Measurements from ENCODE around the gene IKBIP.
"Not testable (repeated sequence)": the region's sequence is repeated elsewhere in the genome, so short reads cannot be mapped to it uniquely, and the experiment has no call there.

IKBIP gene

DNA sequence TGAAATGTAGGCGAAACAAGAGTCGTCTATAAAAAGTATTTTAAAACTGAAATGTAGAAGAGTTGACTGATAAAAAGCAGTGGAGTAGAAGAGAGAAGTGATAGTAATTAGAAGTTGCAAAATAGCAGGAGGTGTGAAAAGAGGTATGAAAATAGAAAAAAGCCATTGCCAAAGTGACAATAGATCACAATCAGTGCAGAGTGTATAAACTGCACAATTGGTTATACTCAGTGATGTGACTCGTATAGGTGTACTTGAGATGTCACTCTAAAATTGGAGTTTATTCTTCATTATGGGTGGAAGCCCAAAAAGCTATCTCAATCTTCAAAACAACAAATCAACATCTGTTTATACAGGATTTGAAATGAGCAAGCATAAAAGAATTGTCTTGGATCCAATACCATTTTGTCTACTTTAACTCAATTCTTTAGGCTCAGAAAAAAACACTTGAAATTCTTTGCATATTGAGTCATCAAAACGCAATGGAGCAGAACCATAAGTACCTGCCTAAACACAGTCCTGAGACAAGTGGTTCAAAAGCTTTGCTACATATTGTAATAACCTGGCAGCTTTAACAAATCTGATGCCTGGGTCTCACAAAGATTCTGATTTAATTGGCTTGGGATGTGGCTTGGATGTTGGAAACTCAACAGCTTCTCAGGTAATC, 8.8 kb downstream of the IKBIP start:
- no peak for DNase-seq

GRCh38 chr12:98618952-98619351, 25.6 kb downstream of the IKBIP start:
- DNase-seq: no peak

DNA sequence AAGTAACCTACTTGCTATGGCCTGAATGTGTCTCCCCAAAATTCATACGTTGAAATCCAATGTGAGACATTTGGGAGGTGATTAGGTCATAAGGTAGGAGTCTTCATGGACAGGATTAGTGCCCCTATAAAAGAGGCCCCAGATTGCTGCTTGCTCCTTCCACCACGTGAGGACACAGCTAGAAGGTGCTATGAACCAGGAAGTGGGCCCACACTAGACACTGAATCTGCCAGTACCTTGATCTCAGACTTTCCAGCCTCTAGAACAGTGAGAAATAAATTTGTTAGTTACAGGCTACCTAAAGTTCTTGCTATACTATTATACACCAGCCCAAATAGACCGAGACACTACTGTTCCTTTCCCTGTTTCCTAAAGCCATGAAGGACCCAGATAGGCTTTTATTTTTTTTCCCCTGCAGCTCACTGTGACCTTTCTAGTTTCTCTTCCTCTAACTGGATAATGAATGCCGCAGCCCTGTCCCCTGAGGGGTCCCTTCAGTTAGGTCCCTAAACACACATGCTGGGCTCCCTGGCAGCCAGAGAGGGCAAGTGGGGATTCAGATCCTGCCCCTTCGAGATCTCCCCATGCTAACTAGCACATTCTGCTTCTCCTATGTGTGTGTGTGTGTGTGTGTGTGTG, 31.8 kb downstream of the IKBIP start:
- peak; percentile 23 for DNase-seq

GRCh38 chr12:98610596-98610995, 34.0 kb downstream of the IKBIP start:
- DNase-seq: no peak

- DNase-seq: no peak
These were observed 38.1 kb downstream of the IKBIP start for GRCh38 chr12:98606359-98606988.

- no peak for DNase-seq
These were observed 42.7 kb downstream of the IKBIP start for GRCh38 chr12:98601924-98602323.

- not testable (repeated sequence) for DNase-seq
These were observed 47.3 kb downstream of the IKBIP start for GRCh38 chr12:98597313-98597712.

GRCh38 chr12:98595243-98595988, 49.2 kb downstream of the IKBIP start:
- DNase-seq: no peak

DNA sequence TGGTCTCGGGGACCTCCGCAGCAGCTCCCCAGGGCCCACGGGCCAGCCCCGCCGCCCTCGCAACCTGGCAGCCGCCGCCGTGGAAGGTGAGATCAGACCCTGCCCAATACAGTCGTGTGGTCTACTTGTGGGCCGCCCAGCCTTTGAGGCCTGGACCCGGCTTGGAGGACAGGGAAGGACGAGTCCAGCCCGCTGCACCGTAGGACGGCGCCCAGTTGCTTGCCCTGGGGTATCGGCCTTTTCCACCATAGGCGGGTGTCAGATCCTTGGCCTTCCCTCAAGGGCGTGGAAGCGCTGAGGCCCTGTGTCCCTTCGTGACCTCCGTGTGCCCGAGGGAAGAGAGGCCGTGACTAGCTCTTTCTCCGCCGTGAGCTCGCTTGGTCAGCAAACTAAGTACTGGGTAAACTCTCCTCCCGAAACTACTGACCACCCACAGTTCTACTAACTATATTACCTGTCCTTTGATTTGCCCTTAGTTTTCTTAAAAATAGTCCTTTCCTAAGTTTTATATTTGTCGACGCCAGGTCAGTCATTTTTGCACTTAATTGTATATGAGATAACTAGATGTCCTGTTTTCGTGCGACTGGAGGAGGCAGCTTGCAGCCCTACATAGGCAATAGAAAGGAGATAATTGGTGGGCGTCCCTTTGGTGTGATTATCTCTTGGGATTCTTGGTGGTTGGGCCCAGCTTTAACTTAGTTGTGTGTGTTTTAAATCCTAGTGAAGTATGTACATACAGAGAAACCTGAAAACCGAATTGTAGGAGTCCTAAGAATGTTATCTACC, 50.3 kb downstream of the IKBIP start:
- peak; percentile 14 for DNase-seq

DNA sequence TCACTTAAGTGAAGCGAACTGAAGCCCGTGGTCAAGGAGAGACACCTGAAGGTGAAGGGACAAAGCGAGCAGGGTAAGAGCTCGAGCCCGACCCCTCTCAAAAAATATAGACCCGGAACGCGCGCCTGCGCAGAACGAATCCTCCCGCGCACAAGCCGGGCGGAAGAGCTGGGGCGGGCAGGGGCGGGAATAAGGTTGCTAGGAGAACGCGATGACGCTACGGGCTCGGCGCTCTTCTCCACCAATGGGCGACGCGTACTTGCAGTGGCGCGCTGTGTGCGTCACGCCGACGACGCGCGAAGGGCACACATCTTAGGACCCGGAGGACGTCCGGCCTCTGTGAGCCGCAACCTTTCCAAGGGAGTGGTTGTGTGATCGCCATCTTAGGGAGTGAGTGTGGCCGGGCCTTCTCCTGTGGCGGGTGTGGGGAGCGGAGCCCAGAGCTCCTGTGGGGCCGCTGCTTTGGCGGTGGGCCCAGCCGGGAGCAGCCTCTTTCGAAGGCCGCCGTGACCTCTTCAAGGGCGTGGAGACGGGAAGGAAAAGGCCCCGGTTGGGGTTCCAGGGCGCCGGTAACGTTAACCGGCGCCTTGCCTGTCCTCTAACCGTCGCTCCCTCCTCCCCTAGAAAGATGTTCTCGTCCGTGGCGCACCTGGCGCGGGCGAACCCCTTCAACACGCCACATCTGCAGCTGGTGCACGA, 51.1 kb downstream of the IKBIP start, which contains the start of gene SLC25A3:
TSS of gene SLC25A3 (plus strand) at position 336 of the 699 bp plus-strand sequence. CDS start at position 629, 293 bp downstream.
- DNase-seq: peak; percentile 97

- no peak for DNase-seq
These were observed 51.7 kb downstream of the IKBIP start for GRCh38 chr12:98592825-98593322.

GRCh38 chr12:98591209-98591608, 53.4 kb downstream of the IKBIP start:
- DNase-seq: no peak

DNA sequence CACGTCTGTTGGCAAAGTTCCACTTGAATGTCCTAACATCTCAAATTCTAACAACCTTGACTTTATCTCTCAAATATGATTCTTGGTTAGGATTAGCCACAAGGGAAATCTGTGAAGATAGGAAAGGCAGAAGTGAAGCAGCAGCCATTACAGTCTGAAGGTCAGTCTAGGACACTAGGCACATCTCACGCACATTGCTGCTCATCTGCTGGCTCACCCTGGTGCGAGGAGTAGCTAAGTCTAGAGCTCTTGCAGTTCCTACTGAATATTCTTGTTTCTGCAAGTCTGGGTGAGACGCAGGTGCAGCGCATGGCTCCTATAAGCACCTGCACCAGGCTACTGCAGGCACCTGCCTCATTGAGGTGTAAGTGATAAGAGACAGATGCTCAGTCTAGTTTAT, 57.5 kb downstream of the IKBIP start:
- no peak for DNase-seq

DNA sequence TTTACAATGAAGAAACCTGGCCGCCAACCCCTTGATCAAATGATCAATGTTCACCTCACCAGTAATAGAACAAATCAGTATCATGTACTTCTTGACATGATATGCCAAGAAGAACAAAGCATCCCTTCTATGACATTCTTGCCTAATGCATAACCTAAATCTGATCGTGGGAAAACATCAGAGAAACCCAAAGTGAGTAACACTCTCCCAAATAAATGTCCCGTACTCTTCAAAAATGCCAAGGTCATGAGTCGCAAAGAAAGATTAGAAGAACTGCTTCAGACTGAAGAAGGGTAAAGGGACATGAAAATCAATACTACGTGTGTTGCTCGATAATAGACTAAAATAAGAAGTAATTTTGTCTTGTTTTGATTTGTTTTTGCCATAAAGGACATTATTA, 62.5 kb downstream of the IKBIP start:
- DNase-seq: no peak

DNA sequence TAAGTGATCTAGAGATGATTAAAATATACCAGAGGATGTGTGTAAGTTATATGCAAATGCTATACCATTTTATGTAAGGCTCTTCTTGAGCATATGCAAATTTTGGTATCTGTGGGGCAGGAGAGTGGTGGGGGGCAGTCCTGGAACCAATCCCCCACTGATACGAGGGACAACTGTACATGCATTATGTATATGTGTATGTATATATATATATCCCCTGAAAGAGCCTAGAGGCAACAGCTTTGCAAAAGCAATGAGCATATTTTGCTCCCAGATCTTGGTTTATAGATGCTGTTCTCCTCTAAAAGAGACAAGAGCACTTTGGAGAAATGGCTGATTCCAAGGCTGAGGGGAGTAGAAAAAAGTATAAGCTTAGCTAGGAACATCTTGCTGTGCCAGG, 63.5 kb downstream of the IKBIP start:
- DNase-seq: no peak

- no peak for DNase-seq
These were observed 63.9 kb downstream of the IKBIP start for GRCh38 chr12:98580695-98581094.

DNA sequence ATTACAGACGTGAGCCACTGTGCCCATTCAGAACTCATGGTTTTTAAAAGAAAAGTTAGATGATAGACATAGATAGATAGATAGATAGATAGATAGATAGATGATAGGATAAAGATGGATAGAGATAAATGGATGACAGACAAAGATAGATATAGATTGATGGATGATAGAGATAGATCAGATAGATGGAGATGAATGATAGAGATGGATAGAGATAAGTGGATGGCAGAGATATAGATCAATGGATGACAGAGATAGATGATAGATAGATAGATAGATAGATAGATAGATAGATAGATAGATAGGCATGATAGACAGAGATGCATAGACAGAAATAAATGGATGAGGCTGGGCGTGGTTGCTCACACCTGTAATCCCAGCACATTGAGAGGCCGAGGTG, 64.8 kb downstream of the IKBIP start:
- DNase-seq: no peak

- DNase-seq: no peak
These were observed 65.2 kb downstream of the IKBIP start for GRCh38 chr12:98579347-98579746.

DNA sequence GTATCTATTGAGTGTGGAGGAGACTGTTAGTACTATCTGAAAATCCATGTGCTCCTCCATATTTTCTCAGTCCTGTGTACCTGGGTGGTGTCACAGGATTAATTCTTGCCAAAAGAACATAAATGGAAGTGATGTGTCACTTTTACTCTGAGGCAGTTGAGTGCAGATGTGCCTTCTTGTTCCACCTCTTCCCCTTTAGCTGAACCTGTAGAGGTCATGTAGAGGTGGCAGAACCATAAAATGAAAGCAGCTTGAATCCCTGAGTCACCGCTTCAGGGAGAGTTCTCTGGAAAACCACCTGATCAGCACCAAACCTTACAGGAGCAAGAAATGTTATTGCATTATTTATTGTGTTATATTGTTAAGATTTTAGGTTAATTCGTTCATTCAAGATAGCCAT, 65.8 kb downstream of the IKBIP start:
- no peak for DNase-seq

DNA sequence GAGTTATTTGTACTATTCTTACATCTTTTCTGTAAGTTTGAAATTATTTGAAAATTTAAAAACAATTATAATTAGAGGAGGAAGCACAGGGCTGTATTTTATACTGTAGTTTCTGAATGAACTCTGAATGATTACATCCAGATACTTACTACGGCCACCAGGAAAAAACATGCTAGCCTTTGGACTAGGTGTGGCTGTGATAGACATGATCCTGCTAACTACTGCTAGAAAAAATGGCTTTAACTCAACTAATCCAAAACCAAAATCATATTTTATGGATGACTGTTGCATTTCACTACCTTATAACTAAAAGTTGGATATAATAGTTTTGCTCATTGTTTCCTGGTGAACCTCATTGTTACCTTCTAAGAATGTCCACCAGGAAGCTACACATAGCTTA, 66.2 kb downstream of the IKBIP start:
- DNase-seq: no peak

DNA sequence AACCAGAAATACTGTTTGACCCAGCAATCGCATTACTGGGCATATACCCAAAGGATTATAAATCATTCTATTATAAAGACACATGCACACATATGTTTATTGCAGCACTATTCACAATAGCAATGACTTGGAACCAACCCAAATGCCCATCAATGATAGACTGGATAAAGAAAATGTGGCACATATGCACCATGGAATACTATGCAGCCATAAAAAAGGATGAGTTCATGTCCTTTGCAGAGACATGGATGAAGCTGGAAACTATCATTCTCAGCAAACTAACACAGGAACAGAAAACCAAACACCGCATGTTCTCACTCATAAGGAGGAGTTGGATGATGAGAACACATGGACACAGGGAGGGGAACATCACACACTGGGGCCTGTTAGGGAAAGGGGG, 67.8 kb downstream of the IKBIP start:
- not testable (repeated sequence) for DNase-seq

DNA sequence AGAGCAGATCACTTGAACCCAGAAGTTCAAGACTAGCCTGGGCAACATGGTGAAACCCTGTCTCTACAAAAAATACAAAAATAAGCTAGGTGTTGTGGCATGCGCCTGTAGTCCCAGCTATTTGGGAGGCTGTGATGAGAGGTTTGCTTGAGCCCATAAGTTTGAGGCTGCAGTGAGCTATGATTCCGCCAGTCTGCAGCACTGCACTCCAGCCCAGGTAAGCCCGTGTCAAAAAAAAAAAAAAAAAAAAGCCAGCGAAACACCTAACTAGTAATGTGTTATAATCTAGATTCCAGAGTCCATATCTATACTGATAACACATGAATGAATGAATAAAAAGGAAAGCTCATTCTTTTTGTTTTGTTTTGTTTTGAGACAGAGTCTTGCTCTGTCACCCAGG, 69.6 kb downstream of the IKBIP start:
- DNase-seq: no peak
